Measurements from ENCODE around the gene HERPUD1. TPM values are rescaled to one million over a fixed set of nuclear protein-coding genes. Genes with fewer than 3 reads are reported as not detected.

Gene HERPUD1
- total and polyA plus RNA-seq, 2 experiments from 2014 or later, result 40.5 to 116 TPM

DNA sequence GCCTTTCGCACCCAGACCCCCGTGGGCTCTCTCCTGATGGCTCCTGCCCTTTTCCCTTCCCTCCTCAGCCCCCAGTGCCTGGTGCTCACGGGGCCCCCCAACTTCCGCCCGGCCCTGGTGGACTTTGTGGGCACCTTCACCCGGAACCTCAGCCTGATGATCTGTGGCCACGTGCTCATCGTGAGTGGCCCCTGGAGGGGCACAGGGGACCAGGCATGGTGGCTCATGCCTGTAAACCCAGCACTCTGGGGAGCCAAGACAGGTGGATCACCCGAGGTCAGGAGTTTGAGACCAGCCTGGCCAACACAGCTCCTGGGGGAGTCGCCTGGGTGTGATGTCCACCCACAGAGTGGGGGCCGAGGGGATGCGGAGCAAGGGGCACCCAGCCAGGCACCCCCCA, 45.6 kb upstream of the HERPUD1 start:
- H3K9me3 ChIP-seq (ENCODE audit: low read depth), result no peaks in the 10 kb centered on the region
- no peaks in the 10 kb centered on the region for H3K4me1 ChIP-seq (ENCODE audit: low read depth)
- TF ChIP-seq, protein P1, sequence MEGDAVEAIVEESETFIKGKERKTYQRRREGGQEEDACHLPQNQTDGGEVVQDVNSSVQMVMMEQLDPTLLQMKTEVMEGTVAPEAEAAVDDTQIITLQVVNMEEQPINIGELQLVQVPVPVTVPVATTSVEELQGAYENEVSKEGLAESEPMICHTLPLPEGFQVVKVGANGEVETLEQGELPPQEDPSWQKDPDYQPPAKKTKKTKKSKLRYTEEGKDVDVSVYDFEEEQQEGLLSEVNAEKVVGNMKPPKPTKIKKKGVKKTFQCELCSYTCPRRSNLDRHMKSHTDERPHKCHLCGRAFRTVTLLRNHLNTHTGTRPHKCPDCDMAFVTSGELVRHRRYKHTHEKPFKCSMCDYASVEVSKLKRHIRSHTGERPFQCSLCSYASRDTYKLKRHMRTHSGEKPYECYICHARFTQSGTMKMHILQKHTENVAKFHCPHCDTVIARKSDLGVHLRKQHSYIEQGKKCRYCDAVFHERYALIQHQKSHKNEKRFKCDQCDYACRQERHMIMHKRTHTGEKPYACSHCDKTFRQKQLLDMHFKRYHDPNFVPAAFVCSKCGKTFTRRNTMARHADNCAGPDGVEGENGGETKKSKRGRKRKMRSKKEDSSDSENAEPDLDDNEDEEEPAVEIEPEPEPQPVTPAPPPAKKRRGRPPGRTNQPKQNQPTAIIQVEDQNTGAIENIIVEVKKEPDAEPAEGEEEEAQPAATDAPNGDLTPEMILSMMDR (IDR thresholded peaks at IDR 0.05; ENCODE audit: low read depth, low read length), result no peak
- H3K4me3 ChIP-seq, result no peak overlapping the region
- no peak overlapping the region for H3K27ac ChIP-seq
- no peaks in the 10 kb centered on the region for H3K36me3 ChIP-seq
- no peak for DNase-seq (ENCODE audit: low read depth in 1 of 2, low spot score in 1 of 2)
- H3K27me3 ChIP-seq, result no peaks in the 10 kb centered on the region

- Histone ChIP-seq H3K27me3 (no peaks in the 10 kb centered on the region), H3K9me3 (ENCODE audit: low read depth) (no peaks in the 10 kb centered on the region), H3K4me3 (no peak overlapping the region), H3K27ac (no peak overlapping the region), H3K4me1 (ENCODE audit: low read depth) (no peaks in the 10 kb centered on the region), H3K36me3 (no peaks in the 10 kb centered on the region)
- TF ChIP-seq, protein P1 (IDR thresholded peaks at IDR 0.05; ENCODE audit: low read depth, low read length), result no peak
- DNase-seq (ENCODE audit: low read depth in 1 of 2, low spot score in 1 of 2), result no peak
Observed at GRCh38 chr16:56886826-56887225, 45.1 kb upstream of the HERPUD1 start.

DNA sequence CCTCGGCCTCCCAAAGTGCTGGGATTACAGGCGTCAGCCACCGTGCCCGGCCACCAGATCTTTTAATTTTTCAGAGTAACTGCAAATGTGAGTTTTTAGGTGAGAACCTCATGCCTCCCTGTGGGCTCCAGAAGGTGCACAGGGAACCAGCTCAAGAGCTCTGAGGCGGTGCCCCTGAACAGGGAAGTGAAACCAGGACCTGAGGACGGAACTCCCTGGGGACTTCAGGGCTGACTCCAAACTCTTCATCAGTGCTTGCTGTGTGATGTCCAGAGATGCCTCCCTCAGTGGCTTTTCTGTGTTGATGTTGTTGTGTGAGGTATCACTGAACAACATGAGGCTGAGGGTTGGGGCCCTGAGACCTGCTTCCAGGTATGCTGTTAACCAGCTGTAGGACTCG, 43.1 kb upstream of the HERPUD1 start:
- Histone ChIP-seq H3K4me1 (ENCODE audit: low read depth) (no peaks in the 10 kb centered on the region), H3K36me3 (no peaks in the 10 kb centered on the region)
- TF ChIP-seq, protein P1 (IDR thresholded peaks at IDR 0.05; ENCODE audit: low read depth, low read length), result no peak

DNA sequence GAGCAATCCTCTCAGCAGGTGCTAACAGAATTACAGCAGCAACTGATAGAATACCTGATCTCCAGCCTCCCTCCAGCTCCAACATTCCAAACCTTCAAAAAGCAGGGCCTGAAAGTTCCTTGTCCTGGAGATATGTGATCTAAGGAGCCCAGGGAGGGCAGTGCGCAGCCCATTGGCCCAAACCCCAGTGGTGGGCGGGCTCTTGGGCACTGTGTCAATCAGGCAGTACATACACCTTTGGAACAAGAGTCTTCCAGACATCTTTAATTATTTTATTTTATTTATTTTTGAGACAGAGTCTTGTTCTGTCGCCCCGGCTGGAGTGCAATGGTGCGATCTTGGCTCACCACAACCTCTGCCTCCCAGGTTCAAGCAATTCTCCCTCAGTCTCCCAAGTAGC, 42.7 kb upstream of the HERPUD1 start:
- no peaks in the 10 kb centered on the region for H3K9me3 ChIP-seq (ENCODE audit: low read depth)
- H3K4me1 ChIP-seq (ENCODE audit: low read depth), result no peaks in the 10 kb centered on the region
- H3K36me3 ChIP-seq, result no peaks in the 10 kb centered on the region
- H3K27me3 ChIP-seq, result no peaks in the 10 kb centered on the region
- H3K4me3 ChIP-seq, result no peak overlapping the region
- TF ChIP-seq, protein P1 (IDR thresholded peaks at IDR 0.05; ENCODE audit: low read depth, low read length), result no peak
- no peak overlapping the region for H3K27ac ChIP-seq
- no peak for DNase-seq (ENCODE audit: low read depth in 1 of 2, low spot score in 1 of 2)

More for the DNA sequence above, 43.1 kb upstream of the HERPUD1 start:
- H3K27me3 ChIP-seq, result no peaks in the 10 kb centered on the region
- no peaks in the 10 kb centered on the region for H3K9me3 ChIP-seq (ENCODE audit: low read depth)
- no peak overlapping the region for H3K27ac ChIP-seq
- H3K4me3 ChIP-seq, result no peak overlapping the region
- DNase-seq (ENCODE audit: low read depth in 1 of 2, low spot score in 1 of 2), result no peak

DNA sequence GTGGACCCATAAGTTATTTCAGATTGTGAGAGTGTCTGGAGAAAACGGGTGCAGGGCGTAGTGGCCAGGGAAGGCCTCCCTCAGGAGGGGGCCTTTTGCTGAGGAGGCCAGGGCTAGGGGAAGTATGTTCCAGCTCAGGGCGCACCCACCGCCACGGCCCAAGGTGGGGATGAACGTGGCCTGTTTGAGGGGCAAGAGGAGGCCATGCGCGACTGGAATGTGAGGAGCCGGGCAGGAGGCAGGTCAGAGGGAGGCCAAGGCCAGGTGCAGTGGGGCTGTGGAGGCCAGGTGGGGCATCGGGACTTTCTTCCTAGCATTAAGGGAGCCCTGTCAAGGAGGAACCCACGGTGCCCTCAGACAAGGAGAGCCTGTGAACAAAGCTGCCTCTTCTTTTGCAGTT, 40.3 kb upstream of the HERPUD1 start:
- Histone ChIP-seq H3K4me3 (no peak overlapping the region), H3K36me3 (no peaks in the 10 kb centered on the region), H3K4me1 (ENCODE audit: low read depth) (no peaks in the 10 kb centered on the region), H3K9me3 (ENCODE audit: low read depth) (no peaks in the 10 kb centered on the region), H3K27me3 (no peaks in the 10 kb centered on the region), H3K27ac (no peak overlapping the region)
- TF ChIP-seq, protein P1 (IDR thresholded peaks at IDR 0.05; ENCODE audit: low read depth, low read length), result no peak
- no peak for DNase-seq (ENCODE audit: low read depth in 1 of 2, low spot score in 1 of 2)

DNA sequence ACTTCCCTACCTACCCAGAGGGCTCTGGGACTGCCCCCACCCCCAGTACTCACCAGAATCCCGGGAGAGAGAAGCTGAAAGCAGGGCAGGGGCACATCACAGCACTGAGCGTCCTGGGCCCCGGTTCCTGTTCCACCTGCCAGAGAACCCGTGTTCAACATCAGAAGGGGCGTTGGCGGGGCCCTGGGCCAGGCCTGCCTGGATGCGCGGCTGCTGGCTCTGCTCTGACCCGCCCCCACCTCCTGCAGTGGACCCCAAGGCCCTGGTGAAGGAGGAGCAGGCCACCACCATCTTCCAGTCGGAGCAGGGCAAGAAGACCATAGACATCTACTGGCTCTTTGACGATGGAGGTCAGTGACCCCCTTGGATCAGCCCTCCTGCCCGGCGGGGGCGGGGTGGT, 39.2 kb upstream of the HERPUD1 start:
- H3K36me3 ChIP-seq, result no peaks in the 10 kb centered on the region
- H3K4me3 ChIP-seq, result no peak overlapping the region
- H3K4me1 ChIP-seq (ENCODE audit: low read depth), result no peaks in the 10 kb centered on the region
- no peaks in the 10 kb centered on the region for H3K27me3 ChIP-seq
- H3K27ac ChIP-seq, result no peak overlapping the region
- no peak for DNase-seq (ENCODE audit: low read depth in 1 of 2, low spot score in 1 of 2)
- TF ChIP-seq, protein P1 (IDR thresholded peaks at IDR 0.05; ENCODE audit: low read depth, low read length), result no peak
- H3K9me3 ChIP-seq (ENCODE audit: low read depth), result no peaks in the 10 kb centered on the region

All from cardiac muscle cell (in vitro differentiated cells and primary cell).